GM18505 (cell line): ENCODE measurements around the gene MAPK11.

ENCODE experiments used
- ATAC-seq: cut with Tn5 transposase; IDR thresholded peaks from one replicate; pipeline ENCODE4 v1.9.1; 2021; ENCODE audit not compliant: unreplicated experiment
- POLR2A ChIP-seq: IDR thresholded peaks from 4 replicates; pipeline ENCODE4 v1.6.1; 2011; ENCODE audit warnings: borderline replicate concordance; ENCODE audit not compliant: insufficient read depth, insufficient read length; ENCODE audit errors: extremely low read depth

MAPK11 gene

DNA sequence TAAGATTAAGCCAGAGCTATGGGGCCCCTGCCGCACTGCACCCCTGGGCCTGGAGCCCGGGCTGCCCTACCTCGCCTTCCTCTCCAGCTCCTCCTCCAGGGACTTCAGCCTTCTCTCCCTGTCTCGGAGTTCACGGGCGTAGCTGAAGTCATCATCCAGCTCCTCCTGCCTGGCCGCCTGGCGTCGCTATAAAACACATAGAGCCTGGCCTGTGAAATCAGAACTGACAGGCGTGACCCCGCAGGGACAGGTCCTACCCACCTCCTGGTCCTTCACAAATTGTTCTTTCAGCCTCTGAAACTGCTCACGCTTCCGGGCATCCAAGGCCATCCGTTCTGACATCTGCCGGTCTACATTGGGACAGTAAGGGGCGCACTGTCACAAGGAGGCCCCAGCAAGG lies 46.1 kb downstream of the MAPK11 start:
- ATAC-seq, result no peak
- no peak for TF ChIP-seq POLR2A

DNA sequence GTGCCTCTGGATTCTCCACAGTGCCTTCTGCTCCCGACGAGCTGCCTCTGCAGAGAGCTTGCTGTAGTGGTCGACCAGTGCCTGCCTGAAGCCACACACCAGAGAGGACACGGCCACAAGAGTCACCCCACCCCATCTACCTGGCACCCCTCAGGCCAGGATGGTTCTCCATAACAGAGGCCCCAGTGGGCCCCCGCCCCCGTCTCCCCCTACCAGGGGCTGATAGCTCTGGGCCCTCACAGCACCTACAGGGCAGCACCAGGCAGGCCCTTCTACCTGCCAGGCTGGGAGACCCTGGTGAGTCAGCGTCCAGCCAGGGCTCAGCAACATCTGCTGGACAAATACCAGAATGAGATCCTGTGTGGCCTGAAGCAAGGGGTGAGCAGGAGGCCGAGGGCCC lies 47.7 kb downstream of the MAPK11 start:
- no peak for TF ChIP-seq POLR2A
- ATAC-seq, result no peak

DNA sequence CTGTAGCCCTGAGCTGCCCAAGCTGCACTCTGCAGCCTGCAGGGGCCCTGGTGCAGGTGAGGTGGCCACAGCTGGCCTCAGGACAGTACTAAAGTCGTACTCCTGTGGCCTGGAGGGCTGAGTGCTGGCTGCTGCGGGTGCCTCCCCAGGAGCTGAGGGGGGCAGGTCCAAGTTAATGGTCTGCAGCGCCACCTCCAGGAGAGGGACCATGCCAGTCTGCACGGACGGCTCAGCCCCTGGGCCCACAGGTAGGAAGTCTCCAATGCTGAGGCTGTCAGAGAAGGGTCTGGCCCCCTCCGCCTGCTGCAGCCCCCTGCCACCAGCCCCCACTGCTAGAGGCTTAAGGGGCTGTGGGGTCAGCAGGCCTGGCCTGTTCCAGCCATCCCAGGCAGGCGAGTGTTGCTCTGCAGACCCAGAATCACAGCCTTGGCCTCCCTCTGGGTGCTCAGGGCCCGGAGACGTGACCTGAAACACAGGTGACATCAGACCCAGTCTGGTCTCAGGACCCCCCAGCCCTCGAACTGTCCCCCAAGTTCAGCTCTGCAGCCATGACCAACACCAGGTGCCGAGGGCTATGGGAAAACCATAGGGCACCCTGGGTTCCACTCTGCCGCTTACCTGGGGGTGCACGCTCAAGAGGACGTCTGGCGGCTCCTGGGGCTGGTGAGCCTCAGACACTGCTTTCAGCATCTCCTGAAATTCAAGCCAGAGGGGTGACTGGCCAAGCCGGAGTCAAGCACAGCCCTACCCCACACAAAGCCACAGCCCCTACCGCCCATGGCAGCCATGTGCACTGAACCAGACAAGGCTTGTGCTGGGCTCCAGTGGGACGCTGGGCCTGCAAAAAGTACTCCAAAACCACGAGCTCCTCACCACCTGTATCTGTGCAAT lies 48.5 kb downstream of the MAPK11 start:
- ATAC-seq, result no peak

DNA sequence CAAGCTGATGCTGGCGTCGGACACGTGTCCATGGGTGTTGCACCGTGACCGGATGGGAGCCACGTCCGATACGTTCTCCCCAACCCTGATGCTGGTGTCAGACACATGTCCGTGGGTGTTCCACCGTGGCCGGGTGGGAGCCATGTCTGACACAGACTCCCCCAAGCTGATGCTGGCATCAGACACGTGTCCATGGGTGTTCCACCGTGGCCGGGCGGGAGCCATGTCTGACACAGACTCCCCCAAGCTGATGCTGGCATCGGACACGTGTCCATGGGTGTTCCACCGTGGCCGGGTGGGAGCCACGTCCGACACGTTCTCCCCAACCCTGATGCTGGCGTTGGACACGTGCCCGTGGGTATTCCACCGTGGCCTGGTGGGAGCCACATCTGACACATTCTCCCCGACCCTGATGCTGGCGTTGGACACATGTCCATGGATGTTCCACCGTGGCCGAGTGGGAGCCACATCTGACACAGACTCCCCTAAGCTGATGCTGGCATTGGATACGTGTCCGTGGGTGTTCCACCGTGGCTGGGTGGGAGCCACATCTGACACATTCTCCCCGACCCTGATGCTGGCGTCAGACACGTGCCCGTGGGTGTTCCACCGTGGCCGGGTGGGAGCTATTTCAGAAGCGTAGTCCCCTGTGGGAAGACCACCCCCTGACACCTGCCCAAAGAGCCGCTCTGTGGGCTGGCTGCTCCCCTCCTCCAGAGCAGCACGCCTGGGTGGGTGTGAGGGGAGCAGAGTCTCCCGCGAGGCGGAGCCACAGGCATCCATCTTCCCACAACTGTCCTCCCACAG lies 49.4 kb downstream of the MAPK11 start:
- no peak for TF ChIP-seq POLR2A
- ATAC-seq, result no peak

More for the DNA sequence above, 48.5 kb downstream of the MAPK11 start:
- no peak for TF ChIP-seq POLR2A

DNA sequence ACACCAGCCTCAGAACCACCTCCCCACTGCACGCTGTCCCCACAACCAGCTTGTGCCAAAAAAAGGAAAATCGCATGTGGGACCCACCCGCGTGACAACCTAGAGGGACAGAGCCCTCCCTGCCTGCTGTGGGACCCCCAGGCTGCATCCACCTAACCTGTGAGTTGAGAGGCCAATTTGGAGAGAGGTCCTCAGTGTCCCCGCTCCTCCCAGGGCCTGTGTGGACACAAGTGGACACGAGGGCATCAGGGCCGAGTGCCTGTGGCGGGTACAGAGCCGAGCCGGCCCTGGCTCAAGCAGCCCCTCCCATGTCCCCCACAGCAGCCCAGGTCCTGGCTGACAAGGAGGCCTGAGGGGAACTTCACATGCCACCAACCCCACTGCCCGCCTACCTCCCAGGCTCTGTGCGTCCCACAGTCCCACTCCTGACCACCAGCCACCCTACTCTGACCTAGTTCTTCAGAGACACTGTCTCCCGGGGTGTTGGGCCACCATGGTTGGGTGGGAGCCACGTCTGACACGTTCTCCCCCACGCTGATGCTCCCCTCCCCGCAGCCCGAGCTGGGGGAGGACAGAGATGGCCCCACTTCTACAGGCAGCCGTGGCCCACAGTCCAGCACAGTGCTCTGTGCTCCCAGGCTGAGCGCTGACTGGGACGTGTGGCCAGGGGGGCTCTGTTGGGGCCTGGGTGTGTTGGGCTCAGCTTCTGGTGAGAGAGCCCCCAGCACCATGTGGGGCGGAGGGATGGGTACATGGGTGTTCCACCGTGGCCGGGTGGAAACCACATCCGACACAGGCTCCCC lies 50.2 kb downstream of the MAPK11 start:
- no peak for TF ChIP-seq POLR2A
- ATAC-seq, result no peak

DNA sequence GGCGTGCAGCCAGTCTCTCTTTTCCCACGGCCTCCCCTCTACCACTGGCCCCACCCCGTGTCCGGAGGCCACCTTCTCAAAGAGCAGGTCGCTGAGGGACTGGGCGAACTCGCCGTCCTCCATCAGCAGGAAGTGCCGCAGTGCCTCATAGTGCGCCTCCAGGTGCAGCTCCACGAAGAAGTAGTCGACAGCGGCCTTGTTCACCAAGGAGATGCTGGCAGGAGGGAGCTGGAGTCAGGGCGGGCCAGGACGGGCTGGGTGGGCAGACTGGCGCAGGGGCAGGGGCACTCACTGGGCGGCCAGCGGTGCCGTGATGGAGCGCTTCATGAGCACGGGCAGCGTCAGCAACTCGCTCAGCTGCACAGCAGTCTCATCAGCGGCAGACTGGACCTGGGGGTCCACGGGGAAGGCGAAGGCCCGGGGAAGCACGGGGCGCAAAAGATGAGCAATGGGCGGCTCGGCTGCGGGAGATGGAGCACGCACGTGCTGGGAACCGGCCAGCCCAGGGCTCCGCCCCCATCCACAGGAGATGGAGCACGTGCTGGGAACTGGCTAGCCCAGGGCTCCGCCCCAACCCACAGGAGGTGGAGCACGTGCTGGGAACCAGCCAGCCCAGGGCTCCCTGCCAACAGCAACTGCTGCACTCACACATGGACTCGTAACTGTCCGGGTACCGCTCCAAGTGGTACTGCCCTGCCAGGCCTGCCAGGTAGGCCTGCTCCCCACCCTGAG lies 51.0 kb downstream of the MAPK11 start:
- no peak for ATAC-seq
- TF ChIP-seq POLR2A, result no peak

DNA sequence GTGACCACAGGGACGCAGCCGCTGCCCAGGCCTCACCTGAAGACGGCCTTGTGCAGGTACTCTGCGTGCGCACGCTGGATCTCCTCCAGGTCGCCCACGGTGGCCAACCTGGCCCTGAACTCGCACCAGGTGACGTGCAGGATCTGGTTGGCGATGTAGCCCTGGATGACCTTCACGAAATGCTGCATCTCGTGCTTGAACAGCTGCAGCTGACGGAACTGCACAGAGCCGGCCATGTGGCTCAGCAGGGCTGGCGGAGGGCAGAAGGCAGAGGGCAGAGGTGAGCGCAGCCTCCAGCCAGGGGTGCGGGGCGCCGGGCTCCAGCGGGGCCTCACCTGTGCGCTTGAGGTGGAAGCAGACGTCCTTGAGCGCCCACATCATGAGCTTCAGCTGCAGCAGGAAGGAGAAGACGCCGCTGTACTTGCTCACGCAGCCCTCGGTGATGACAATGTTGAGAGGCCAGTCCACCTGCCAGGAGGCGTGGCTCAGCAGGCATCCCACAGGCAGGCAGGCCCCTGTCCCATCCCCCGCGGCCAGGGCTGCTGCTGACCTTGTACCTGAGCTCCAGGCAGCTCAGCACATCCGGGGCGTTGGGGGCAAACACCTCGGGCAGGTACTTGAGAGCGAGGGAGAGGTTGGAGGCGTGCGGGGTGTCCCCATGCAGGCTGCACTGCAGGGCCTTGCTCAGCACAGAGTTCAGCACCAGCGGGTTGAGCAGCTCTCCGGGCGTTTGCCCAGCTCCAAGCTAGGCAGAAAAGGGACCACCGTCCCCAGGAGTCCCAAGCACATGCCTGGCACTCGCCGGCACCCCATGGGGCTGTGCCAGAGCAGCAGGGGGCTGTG lies 51.8 kb downstream of the MAPK11 start:
- ATAC-seq, result no peak
- no peak for TF ChIP-seq POLR2A

DNA sequence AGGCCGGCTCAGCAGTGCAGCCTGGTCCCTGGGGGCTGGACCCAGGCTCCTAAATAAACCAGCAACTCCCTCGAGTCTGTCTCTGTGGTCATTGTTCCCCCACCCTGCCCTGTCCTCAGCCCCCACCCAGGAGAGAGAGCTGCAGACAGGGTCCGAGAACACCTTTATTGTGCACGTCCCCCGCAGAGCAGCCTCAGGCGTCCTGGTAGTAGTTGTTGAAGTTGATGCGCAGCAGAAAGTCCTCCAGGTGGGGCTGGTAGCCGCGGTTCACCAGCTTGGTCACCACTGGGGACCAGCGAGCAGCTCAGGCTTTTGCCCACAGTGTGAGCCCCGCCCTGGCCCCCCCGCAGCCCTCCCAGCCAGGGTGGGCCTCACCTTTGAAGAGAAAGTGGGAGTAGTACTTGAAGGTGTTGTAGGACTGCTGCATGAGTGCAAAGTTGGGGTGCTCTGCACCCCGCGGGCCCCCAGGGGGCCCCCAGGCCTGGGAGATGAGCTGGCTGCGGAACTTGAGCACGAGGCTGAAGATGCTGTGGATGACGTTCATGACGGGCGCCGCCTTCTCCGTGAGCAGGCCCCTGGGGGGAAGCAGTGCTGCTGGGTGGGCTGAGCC lies 52.5 kb downstream of the MAPK11 start:
- no peak for ATAC-seq

DNA sequence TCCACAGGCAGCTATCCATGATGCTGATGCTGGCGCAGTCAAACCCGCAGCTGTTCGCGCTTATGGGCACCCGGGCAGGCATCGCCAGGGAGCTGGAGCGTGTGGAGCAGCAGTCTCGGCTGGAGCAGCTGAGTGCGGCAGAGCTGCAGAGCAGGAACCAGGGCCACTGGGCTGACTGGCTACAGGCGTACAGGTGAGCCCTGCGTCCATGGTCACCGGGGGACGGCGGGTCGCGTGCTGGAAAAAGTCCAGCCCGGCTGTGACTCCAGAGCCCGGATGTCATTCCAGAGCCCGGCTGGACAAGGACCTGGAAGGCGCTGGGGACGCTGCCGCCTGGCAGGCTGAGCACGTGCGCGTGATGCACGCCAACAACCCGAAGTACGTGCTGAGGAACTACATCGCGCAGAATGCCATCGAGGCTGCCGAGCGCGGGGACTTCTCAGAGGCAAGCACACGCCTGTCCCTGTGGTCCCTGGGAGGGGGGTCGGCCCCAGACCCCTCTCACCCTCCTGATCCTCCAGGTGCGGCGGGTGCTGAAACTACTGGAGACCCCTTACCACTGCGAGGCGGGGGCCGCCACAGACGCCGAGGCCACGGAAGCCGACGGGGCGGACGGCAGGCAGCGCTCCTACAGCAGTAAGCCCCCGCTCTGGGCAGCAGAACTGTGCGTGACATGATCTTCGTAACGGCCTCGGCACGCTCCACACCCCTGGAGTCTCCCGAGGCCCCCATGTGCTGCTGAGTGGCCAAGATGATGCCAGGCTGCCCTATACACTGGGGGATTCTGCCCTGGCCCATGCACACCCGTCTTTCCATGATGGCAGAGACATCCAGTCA lies 53.3 kb downstream of the MAPK11 start:
- ATAC-seq, result no peak
- no peak for TF ChIP-seq POLR2A

More for the DNA sequence above, 52.5 kb downstream of the MAPK11 start:
- TF ChIP-seq POLR2A, result no peak

DNA sequence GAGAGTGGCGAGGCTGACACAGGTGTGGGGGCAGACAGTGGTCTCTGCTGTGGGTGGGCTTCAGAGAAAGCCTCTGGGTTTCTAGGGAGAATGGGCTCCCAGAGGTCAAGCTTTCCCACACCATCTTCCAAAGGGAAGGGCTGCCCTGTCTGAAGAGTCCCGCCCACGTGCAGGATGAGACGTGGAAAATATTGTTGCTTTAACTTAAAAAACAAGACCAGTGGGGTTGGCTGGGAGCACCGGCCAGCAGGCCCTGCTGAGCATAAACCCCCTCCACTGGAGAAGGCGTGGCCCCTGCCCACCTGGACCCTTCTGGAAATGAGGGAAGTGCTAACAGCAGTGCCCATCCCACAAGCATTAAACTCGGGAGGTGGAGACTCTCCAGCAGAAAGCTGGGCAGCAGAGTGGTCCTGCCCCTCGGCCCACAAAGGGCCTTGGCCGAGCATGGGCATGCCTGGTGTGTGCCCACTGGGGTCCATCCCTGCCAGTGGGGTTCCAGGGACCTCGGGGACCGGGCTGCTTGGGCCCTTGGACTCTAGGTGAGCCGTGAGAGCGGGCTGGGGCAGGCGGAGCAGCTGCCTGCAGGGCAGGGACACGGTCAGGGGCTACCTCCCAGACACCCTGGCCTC lies 54.0 kb downstream of the MAPK11 start:
- no peak for ATAC-seq
- no peak for TF ChIP-seq POLR2A
